Vagina (tissue), 2 donors: Measurements from ENCODE around the gene RIN3.

ENCODE experiments used
- CTCF ChIP-seq, 3 experiments: fragments of 450-650 bp in 2 of 3; fragments of 200-600 bp in 1 of 3; sonication (generic) in 1 of 3; IDR thresholded peaks; one replicate each; pipeline ENCODE4 v1.5.1; 2017 to 2019; ENCODE audit warnings: antibody characterized with exemption in 3 of 3, mild to moderate bottlenecking in 2 of 3, moderate library complexity in 2 of 3
- POLR2A ChIP-seq, 2 donors: fragments of 450-650 bp; IDR thresholded peaks; one replicate each; pipeline ENCODE4 v1.6.1; 2017; ENCODE audit warnings: antibody characterized with exemption in 2 of 2, mild to moderate bottlenecking in 2 of 2, moderate library complexity in 2 of 2

- TF ChIP-seq CTCF (IDR thresholded peaks at IDR 0.05) (no peak), POLR2A (IDR thresholded peaks at IDR 0.05) (no peak)
Observed at GRCh38 chr14:92728759-92729364, 215.3 kb downstream of the RIN3 start.
